GM04503 (cell line): ENCODE results near the gene STARD9.
"Not testable (repeated sequence)": the region's sequence is repeated elsewhere in the genome, so short reads cannot be mapped to it uniquely, and the experiment has no call there.

Experiments
- DNase-seq: peaks from one replicate; pipeline ENCODE4 v3.0.0-alpha.2; 2012; ENCODE audit warnings: low read depth

STARD9 gene

GRCh38 chr15:42575188-42576039 lies at the start of gene STARD9:
Gene STARD9 (plus strand): TSS chr15:42575606. CDS start chr15:42575716, 110 bp downstream.
- DNase-seq, result peak; percentile 87

GRCh38 chr15:42528970-42529369 lies 46.4 kb upstream of the STARD9 start:
- no peak for DNase-seq

GRCh38 chr15:42533246-42533645 lies 42.2 kb upstream of the STARD9 start:
- no peak for DNase-seq

GRCh38 chr15:42544853-42545629 lies 30.4 kb upstream of the STARD9 start:
- DNase-seq, result no peak

- DNase-seq, result no peak
Measured at GRCh38 chr15:42547918-42548248, 27.5 kb upstream of the STARD9 start.

GRCh38 chr15:42548249-42549031 lies 27.0 kb upstream of the STARD9 start, which contains the start of the genes HAUS2 and LRRC57:
Gene HAUS2 (plus strand): TSS chr15:42548838. CDS start chr15:42548873, 35 bp downstream.
Gene LRRC57 (minus strand): TSS chr15:42548793. CDS start chr15:42548434, 359 bp downstream.
- peak; percentile 28 for DNase-seq

GRCh38 chr15:42549032-42549491 lies 26.3 kb upstream of the STARD9 start:
- peak; percentile 8 for DNase-seq

- DNase-seq, result no peak
Measured at GRCh38 chr15:42549741-42550392, 25.5 kb upstream of the STARD9 start.

- no peak for DNase-seq
Measured at GRCh38 chr15:42553554-42553953, 21.9 kb upstream of the STARD9 start.

GRCh38 chr15:42556550-42557207 lies 18.7 kb upstream of the STARD9 start:
- DNase-seq, result not testable (repeated sequence)

GRCh38 chr15:42558739-42559138 lies 16.7 kb upstream of the STARD9 start:
- no peak for DNase-seq

- no peak for DNase-seq
Measured at GRCh38 chr15:42576040-42576594, 711 bp downstream of the STARD9 start.

GRCh38 chr15:42576776-42577175 lies 1.4 kb downstream of the STARD9 start:
- DNase-seq, result no peak

GRCh38 chr15:42577514-42578031 lies 2.2 kb downstream of the STARD9 start:
- peak; percentile 70 for DNase-seq

GRCh38 chr15:42578984-42579537 lies 3.7 kb downstream of the STARD9 start:
- DNase-seq, result no peak

- no peak for DNase-seq
Measured at GRCh38 chr15:42581272-42581730, 5.9 kb downstream of the STARD9 start.

GRCh38 chr15:42582569-42583375 lies 7.4 kb downstream of the STARD9 start:
- DNase-seq, result no peak

- DNase-seq, result no peak
Measured at GRCh38 chr15:42584031-42584765, 8.8 kb downstream of the STARD9 start.
